Measurements from ENCODE around the gene CDH8.

CDH8 gene

DNA sequence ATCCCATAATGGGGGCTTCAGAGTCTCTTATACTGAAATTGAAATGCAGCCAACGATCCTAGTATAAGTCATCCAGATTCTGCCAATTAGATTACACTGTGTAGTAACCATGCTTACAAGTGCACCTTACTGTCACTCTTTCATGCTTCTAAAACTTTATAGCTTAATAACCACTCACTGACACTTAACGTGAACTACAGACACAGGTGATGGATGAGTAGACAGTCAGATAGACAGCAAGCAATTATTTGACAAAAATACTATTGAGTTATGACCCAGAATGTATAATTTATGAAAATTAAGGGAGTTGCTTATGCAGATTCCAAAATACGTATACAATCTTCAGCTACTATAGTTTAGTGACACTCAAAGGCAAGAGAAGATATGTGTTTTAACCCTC, 6.3 kb downstream of the CDH8 start:
- no peak for DNase-seq (ENCODE audit: low spot score)

DNA sequence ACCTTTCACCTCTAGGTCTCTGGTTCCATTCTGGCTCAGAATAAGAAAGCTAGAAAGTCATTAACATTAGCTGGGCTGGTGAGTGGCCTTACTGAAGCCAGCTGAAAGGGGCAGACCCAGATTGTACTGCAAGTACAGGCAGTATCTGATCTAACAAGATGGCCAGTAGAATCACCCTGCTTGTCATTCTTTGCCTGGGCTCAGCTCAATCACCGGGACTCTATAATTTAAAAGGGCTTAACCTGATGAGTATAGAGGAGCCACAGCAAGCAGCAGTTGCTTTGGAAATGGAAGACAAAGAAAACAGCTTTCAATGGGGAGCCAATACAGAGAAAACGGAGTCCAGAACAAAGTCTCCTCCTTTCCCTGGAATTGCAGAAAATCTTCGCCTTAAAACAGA, 13.6 kb downstream of the CDH8 start:
- DNase-seq (ENCODE audit: low spot score), result no peak

DNA sequence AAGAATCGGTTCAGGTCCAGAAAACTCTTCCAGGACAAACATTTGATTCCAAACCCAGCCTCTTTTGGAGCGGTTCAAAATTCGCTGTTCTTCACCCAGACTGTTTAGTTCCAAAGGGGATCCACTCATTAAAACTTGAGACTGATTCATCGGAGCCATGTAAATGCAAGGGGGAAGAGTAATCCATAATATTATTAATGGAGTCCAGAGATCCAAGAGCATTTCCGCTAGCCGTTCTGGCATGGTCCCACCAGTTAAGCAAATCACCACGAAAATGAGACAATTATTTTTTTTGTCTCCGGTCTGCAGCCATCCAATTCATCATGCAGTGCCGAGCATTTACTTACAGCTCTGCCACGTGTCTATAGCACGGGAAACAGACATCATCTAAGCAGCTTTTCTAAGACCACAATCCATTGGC, 15.1 kb downstream of the CDH8 start:
- DNase-seq (ENCODE audit: low spot score), result no peak

DNA sequence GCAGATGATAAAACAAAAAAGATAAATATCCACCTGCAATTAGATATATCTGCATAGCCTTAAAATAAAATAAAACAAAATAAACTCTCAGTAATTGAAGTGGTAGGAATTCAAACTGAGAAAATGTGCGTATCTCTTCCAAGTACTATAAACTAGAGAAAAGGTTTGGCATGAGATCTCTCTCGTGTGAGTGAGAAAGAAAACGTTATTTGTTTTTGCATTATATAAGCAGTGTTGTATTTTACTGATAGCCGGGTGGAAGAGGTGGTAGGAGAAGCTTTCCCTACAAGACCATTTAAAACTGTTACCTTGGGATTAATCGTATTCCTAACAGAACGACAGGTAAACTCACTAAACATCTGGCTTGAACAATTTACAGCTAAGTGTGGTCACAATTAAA, 15.6 kb downstream of the CDH8 start:
- DNase-seq (ENCODE audit: low spot score), result no peak

DNA sequence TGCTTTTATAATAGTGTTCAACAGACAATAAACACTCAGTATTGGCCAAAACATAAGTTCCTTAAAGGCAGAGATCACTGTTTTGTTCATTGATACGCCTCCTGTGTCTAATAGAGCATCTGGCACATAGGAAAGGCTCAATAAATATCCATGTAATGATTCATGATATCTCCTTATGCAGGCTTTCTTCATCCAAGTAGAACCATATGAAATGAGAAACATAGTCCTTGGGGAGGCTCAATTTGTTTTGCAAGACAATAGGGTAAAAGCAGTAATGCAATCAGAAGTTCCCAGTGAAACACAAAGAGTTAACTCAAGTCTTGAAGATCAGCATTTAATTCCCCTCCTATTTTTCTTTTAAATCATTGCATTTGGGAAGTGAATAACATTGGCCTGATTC, 16.4 kb downstream of the CDH8 start:
- no peak for DNase-seq (ENCODE audit: low spot score)

DNA sequence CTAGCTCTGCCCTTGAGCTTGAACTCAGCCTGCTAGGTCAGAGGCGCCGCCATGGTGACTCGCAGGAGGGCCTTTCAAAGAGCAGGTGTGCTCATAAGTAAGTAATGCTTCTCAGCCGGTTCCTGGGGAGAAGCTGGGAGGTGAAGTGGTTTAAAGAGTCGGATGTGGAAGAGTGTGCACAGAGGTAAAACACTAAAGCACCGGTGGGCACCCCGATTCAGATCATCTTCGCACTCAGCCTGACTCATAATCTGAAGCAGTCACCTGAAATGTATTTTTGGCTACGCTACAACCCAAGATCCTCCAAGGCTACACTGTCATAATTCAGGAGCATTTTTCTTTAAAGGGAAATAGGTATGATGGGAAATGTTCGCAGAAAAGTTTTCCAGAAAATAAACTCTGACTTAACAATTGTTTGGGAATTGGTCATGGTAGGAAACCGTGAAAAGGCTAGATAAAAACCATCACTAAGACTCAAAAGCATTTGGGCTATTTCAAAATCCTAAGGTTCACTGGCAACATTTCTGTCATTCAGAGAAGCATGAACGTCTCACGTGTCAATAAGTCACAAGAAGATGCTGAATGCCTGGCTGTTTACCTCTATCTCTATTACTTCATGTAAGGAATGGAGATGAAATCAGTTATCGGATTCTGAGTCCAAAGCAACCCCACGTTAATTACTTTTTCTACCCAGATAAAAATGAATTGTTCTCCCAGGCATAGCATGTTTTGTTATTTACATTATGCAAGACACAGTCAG, 17.8 kb downstream of the CDH8 start:
- DNase-seq (ENCODE audit: low spot score), result no peak

DNA sequence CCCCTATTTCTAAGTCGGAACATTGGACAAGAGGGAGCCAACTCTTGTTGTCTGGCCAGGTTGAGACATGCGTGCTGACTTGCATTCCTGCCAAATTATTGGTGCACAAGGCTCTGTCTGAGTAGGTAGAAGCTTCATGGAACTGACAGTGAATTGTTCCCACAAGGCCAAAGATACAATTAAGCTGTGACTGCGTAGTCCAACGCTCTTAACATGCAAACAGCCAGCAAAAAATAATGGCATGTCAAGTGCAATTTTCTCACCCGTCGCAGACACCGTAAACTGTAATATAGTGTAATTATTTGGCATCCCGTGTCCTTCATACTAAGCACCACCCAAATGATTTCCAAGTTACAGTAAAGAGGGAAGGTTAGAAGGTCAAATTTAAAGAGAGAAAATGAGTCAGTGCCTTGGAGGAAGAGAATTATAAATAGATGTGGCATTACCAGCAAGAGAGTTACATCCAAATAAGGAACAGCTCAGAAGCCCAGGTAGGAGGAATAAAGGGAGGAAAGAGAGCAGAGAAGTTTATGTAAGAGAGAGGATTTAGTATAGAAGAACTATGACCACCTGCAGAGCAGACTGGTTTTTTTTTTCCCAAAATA, 21.8 kb downstream of the CDH8 start:
- no peak for DNase-seq (ENCODE audit: low spot score)

DNA sequence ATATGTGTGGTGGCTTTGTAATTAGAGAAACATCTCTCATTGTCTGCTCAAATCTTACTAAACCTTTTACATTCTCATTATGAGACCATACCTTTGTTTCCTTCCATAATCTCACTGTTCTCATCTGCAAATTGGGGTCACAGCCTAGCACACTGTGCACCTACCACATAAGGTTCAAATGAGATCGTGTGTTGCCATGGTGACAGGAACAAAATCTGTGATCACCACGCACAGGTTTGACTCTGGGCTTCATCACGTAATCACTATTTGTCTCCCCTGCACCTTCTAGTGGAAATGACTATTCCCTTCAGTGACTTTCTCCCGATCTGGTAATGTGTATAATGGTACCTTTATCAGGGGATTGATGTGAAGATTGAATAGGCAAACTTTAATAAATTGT, 26.1 kb downstream of the CDH8 start:
- no peak for DNase-seq (ENCODE audit: low spot score)

DNA sequence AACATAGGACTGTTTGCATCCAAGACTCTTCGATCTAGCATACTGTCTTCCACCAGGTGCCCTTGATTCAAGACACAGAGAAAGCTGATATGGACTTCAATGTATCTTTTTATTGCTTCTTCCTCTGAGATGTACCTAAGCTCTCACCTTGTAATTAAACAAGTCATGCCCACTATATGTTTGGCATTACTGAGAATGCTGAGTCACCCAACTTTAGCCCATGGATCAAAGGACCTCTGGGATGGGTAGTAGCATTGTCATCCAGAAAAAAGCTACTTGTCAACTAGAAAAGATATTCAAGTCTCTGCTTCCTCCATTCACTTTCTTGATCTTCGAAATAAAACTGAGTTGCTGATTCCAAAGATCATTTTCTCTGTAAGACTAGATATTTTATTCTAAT, 37.8 kb downstream of the CDH8 start:
- no peak for DNase-seq (ENCODE audit: low spot score)

DNA sequence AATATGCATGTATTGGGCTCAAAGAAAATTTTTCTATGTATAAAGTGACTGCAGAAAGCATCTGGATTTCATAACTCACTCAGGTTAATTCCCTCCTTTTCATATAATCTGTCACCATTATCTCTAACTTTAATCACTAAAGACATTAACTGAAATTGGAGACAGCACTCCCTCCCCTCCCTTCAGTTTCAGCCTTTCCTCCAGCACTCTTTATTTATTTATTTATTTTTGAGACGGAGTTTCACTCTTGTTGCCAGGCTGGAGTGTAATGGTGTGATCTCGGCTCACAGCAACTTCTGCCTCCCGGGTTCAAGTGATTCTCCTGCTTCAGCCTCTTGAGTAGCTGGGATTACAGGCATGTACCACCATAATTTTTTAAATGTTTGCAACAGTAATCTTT, 43.1 kb downstream of the CDH8 start:
- DNase-seq (ENCODE audit: low spot score), result no peak

DNA sequence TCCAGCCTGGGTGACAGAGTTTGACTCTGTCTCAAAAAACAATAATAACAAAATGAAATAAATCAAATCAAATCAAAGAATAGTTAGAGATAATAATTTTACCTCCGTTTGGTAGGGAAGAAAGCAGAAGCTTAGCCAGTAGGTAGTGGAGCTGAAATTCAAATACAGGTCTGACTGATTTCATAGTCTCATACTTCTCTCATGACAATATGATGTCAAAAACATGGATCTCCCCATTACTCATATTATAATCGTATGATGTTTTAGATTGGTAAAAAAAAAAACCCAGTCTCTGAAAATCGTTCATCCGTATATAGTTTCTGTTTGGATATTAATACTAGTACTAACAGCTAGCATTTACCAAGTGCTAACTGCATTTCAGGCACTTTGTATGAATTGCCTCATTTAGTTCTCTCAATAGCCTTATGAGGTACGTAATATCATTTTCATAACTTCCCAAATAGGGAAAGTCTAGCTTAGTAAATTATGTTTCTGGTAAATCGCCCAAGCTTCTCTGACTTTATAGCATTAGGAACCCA, 48.7 kb downstream of the CDH8 start:
- DNase-seq (ENCODE audit: low spot score), result no peak

DNA sequence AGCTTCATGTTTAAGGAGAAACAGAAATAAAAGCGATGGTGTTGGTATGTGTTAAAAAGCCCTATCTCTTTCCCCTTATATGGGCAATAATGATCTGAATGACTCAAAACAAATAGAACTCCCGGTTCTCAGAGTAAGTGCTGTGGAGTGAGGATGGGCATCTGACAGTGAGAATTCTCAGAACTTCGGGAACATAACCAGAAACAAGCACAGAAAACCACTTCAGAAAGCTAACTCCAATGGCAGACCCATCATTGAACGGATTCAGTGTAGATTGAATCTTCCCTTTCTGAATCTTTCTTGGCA, 67.2 kb downstream of the CDH8 start:
- DNase-seq (ENCODE audit: low spot score), result no peak

DNA sequence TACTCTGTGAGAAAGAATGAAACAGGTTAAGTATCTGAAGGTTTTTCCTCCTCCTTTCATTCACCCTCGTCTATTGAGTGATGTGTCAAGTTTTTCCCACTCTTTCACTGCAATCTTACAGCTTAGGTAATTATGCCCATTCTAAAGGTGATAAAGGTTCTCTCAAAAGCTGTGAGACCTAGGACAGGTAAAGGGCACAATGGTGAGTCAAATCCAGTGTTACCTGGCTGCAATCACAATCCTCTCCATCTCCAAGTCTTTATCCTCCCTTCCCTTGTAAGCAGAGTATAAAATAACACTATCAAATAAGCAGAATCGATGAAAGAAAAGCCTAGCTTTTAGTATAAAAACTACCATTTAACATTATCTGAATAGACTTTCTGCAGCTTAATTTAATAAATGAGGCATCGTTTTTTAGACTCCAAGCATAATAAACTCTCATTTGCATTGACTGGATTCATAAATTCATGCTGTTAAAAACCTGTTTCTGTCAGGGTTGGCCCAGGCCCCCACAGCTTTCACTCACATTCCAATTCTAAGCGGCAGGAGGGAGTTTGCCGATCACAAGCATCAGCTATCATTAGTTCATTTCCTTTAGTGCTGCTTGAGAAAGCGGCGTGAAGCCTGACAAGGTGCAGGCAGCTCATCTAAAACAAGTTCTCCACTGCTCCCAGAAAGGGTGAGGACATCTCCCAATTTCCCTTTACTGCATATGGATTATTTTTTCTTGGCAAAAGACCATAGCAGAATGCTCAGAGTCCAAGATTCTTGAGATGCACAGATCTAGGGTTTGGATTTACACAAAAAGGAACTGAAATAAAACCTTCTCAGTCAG, 67.8 kb downstream of the CDH8 start:
- DNase-seq (ENCODE audit: low spot score), result no peak

DNA sequence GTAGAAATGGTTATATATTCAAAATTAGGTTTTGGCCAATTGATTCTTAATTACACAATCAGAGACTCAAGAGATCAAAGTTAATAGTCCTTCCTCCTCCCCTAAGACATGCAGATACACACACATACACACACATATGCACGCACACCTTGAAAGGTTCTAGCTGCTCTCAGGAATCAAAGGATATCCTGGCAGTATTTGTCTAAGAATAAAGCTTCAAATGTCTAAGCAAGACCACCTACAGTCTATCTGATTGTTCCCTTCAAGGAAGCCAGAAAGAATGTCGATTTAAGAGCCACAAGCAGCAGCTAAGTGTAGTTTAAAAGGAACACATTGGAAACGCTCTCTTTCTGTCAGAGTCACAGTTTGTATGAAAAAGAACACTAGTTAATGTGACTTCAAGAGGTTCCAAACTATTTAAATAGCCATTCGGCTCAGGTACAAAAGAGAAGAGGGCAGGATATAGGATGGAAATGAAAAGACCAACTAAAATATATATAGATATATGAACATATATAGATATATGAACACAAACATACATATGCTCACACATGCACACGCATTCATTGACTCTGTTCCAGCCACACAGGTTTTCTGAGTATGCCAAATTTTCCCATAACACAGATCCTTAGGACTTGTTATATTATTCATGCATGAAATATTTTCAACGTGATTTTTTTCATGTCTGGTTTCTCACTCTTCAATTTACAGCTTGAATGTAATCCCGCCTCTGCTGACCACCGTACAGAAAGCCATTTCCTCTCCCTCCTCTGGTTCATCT, 79.0 kb downstream of the CDH8 start:
- DNase-seq (ENCODE audit: low spot score), result no peak

DNA sequence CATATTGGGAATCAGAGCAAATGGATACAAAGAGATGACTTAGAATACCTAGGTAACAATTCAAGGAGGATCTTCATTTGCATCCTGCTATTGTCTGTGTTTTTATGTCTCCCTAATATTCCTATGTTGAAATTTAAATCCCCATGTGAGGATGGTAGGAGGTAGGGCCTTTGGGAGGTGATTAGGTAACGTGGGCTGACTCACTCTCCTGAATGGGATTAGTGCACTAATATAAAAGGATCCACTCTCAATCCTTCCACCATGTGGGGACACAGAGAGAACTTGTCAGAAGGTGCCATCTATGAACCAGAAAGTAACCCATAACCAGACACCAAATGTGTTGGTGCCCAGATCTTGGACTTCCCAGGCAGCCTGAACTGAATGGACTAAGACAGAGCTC, 83.4 kb downstream of the CDH8 start:
- DNase-seq (ENCODE audit: low spot score), result no peak

DNA sequence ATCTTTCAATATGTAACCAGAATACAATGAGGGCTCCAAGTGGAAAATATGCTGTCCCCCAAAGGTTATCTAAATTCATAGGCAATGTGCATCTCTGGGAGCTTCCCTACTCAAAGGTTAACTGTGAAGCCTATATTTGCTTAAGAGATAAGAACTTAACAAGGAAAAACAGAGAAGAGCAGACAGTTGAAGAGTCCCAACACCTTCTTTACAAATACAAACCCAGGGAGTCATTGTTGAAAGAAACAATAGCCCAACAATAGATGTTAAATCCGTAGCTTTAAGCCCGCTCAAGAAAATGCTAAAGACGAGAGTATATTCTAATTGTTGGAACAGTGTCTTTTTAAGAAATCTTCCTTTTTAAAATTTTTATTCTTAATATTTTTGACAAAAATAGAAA, 87.8 kb downstream of the CDH8 start:
- no peak for DNase-seq (ENCODE audit: low spot score)

DNA sequence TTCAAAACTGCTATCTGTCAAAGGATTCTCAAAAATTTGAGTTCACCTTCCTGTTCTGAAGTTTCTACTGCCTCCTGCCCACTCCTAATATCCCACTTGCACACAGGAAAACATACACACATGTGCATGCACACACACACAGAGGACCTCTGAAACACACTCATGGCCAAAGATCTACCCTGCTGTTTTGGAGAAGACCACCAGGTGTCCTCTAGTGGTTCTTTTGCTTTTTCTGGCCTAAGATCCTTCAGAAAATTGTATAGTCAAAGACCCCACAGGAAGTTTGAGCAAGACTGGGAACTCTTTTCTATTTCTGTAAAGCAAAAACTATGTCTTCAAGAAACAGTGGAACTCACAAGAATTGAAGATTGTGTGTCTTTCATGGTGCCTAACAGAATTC, 90.2 kb downstream of the CDH8 start:
- DNase-seq (ENCODE audit: low spot score), result no peak

DNA sequence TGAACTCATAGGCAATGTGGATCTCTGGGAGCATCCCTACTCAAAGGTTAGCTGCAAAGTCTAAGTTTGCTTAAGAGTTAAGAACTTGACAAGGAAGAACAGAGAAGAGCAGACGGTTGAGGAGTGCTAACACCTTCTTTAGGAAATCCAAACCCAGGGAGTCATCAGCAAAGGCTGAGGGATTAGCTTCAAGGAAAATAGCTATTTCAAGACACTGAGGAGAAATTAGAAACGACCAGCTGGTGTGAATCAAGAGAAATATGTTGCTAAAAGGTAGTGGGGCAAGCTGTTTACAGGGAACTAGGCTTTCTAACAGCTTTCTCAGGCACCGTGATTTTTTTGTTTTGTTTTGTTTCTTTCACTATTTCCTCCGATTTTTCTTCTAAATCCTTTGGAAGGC, 90.7 kb downstream of the CDH8 start:
- DNase-seq (ENCODE audit: low spot score), result no peak

DNA sequence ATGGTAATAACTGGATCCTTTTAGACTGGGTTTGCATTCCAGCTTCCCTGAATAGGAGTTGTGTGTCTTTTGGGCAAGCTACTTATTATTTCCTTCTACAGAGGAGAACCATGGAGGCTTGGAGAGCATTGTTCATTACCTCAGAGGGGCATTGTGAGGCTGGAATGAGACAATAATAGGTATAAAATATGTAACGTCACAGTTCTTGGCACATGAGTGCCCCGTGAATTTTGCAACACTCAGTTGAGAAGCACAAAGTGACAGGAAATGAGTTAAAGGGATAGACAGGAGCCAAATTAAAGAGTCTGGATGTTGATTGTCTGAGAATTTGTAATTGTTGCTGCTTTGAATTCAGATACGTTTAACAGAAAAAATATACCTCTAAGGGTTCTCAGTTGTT, 92.2 kb downstream of the CDH8 start:
- no peak for DNase-seq (ENCODE audit: low spot score)

DNA sequence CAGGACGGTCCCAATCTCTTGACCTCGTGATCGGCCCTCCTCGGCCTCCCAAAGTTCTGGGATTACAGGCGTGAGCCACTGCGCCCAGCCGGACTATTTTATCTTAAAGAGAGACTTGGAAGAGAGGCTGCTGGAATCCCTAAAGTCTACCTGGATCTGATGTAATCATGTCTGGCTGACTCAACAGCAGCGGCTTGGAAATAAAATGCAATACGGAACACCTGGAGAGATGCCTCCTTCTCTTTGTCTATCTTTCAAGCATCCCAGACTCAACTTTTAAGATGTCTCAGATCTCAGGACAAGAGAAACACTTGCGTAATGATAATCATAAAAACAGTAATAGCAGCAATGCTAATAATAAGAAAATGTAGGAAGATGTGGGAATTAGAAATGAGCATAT, 95.6 kb downstream of the CDH8 start:
- no peak for DNase-seq (ENCODE audit: low spot score)

DNA sequence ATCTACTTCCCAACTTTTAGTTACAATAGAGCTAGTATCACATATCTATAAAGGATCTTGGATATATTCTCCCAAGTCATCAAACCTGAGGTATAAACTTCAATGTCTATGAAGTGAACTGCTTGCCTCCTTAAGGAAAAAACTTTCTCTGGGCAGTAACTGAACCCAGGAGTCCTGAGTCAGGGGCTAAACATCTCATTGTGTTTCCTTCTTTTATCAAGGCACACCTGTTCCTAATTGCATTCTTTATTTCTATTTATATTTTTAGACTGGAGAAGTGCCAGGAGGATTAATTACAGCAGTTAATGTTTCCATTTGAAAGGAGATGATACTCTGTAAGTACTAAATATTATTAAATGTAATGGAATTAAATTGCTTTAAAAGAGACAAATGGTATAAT, 98.6 kb downstream of the CDH8 start:
- DNase-seq (ENCODE audit: low spot score), result no peak

DNA sequence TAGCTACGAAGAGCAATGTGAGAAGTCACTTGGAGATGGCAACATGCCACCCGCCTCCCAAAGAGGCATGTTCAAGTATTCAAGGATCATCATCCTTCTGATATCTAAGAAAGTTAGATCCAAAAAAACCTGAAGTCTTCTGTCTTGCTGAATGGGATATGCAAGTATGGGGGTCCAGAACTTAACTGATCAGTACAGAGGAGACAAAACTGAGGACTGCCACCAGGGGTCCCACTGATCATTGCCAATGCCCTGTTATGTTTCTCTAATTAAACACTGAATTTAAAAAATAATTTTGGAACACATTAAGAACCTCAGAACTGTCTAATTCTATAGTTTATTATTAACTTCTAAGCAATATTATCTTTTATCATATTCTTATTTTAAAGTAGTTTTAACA, 99.7 kb downstream of the CDH8 start:
- no peak for DNase-seq (ENCODE audit: low spot score)

Data from kidney capillary endothelial cell (primary cell).